Muscle of back (tissue), 11 donors: ENCODE results near the gene HTT. TPM values are rescaled to one million over a fixed set of nuclear protein-coding genes. Genes with fewer than 3 reads are reported as not detected.
"Not testable (repeated sequence)": the region's sequence is repeated elsewhere in the genome, so short reads cannot be mapped to it uniquely, and the experiment has no call there.

ENCODE experiments used
- DNase-seq, 3 donors: peaks; one replicate each; pipeline versions ENCODE4 v3.0.0 to v3.0.0-alpha.2; 2013
- polyA plus RNA-seq, 10 donors: library from polyadenylated mRNA; unstranded; fragments of 120-200 nt; gene quantifications; one replicate each; pipeline ENCODE4 v1.2.1, GENCODE V29; 2013; ENCODE audit not compliant: insufficient read length in 10 of 10

HTT gene
- polyA plus RNA-seq, 10 donors = 18.9 to 28.6 (median 24.4) TPM

DNA sequence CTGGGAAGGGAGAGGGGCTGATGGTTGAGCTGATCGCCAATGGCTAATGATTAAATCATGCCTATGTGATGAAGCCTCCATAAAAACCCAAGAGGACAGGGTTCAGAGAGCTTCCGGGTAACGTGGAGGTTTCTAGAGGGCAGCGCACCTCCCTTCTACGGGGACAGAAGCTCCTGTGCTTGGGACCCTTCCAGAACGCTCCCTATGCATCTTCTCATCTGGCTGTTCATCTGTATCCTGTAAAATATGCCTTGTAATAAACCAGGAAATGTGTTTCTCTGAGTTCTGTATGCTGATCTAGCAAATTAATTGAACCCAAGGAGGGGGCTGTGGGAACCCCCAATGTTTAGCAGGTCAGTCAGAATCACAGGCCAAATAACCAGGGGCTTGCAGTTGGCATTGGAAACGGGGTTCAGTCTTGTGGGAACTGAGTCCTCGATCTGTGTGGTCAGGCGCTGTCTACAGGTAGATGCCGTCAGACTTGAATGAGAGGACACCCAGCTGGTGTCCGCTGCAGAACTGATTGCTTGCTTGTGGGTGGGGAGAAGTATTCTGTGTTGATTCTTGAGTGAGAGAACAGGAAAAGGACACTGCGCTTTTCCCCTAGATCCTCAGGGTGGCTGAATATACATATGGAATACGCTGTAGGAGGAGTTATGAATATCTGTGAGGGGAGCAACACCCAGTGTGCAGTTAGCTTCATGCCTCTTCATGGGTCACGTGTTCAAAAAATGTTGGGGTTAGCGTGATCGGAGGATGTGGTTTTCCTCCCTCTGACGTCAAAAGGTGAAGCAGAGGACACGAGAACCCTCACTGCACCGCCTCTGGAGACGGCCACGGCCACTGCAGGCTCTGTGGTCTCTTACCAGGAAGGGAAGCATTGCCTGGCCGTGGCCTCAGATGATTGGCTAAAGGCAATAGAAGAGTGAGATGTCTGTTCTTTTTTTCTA, 29.3 kb upstream of the HTT start:
- DNase-seq = peak in 2 of 3 donors; percentile 32 to 51

DNA sequence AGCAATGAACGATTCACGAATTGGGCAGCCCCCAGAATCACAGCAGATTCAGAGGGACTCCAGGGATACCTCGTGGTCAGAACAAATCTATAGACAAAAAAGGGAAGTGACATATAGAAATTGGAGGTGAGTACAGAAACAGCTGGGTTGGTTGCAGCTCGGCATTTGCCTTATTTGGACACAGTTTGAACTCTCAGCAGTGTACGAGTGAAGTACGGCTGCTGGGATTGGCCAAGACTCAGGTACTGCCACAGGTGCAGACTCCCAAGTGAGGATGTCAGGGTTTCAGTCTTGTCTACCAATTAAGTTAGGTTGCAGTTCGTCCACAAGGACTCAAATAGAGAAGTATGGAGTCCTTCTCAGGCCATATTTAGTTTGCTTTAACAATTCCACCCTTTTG, 28.3 kb upstream of the HTT start:
- DNase-seq = no peak

DNA sequence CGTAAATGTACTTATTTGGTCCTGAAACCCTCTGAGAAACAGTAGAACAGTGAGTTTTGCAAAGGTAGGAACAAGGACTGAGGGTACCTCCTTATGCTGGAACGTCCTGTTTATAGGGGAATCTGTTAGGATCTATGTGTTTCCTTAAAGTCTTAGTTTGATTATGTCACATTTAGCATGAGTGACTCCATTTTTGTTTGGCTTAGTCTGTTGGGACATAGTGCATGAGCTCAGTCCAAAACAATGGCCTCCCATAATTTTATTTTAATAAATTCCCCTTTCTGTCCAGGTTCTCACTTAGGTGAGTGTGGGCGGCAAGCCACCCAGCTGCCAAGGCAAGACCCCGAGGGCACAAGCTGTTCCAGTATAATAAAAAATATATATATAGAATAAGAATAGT, 27.9 kb upstream of the HTT start:
- DNase-seq = no peak

DNA sequence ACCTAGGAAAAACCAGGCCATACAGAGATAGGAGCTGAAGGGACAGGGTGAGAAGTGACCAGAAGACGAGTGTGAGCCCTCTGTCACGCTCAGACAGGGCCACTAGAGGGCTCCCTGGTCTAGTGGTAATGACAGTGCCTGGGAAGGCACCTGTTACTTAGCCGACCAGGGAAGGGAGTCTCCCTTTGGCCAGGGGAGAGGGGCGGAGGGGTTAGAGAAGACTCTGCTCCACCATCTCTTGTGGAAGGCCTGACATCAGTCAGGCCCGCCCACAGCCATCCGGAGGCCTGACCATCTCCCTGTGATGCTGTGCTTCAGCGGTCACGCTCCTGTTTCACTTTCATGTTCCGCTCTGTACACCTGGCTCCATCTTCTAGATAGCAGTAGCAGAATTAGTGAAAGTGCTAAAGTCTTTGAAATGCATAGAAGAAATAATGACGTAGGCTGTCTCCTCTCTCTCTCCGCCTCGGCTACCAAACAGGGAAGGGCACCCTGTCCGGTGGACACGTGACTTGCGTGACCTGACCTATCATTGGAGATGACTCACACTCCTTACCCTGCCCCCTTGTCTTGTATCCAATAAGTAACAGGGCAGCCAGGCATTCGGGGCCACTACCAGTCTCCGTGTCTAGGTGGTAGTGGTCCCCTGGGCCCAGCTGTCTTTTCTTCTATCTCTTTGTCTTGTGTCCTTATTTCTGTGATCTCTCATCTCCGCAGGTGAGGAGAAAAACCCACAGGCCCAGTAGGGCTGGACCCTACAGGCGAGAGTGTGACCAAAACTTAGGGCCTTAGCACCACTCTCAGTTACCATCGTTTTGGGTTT, 26.8 kb upstream of the HTT start:
- DNase-seq = peak; percentile 35 to 63 (median 44)

DNA sequence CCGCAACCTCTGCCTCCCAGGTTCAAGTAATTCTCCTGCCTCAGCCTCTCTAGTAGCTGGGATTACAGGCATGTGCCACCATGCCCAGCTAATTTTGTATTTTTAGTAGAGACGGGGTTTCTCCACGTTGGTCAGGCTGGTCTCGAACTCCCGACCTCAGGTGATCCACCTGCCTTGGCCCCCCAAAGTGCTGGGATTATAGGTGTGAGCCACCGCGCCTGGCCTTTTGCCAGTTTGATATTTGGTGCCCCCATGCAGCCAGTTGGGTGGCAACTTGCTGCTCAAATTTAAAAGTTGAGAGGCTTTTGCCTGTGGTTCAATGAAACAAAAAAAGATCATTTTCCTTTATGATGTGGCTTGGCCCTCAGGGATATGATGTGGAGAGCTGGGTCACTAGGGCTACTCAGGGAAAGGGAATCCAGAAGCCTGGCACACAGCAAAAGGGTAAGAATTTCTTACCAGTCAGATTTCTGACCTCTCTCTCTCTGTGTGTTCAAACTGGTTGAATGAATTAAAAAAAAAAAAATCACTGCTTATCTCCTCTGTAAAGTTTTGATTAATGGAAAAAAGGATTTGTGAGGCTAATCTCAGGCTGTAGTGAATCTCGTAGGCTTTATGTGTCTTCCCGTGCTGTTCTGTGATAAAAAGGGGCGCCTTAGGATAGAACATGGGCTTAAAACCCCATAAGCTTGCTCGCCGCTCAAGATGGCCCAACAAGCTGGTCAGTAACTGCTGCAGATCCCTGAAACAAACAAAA, 23.2 kb upstream of the HTT start:
- DNase-seq = not testable (repeated sequence)

DNA sequence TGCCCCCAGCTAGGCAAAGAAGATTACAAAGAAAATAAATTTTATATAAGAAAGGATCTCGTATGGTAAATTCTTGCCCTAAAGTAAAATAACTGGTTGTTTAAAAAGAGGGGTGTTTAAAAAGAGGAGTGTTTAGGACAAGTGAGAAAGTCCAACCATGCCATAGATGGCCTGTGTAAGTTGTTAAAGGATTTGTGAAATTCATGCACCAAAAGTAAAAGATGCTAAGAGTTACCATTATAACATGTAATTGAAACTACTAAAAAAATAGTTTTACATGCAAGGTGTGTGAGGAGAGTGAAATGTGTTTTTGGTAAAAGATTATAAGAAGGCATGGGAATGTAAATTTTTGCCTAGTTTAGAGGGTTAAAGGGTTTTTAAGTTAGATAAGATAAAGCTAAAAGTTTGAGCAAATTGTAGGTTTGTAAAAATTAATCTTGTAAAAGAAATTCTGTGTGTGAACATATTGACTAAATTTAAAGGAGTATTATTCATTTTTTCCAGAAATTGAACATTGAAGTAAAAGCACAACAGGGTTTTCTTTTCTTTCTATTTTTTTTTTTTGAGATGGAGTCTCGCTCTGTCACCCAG, 20.2 kb upstream of the HTT start:
- DNase-seq = no peak

DNA sequence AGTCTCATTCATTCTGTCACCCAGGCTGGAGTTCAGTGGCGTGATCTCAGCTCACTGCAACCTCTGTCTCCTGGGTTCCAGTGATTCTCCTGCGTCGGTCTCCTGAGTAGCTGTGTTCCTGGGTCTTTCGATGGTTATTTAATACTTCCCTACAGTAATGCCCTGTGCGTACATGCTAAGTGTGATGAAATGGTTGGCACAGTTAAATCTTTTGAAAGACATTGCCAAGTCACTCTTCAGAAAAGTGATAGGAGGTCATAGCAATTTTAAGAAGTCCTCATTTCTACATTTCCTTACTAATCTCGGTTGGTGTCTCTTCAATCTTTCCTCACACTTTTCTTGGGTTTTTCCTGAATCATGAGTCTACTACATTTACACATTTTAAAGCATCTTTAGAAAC, 14.5 kb upstream of the HTT start:
- no peak for DNase-seq

DNA sequence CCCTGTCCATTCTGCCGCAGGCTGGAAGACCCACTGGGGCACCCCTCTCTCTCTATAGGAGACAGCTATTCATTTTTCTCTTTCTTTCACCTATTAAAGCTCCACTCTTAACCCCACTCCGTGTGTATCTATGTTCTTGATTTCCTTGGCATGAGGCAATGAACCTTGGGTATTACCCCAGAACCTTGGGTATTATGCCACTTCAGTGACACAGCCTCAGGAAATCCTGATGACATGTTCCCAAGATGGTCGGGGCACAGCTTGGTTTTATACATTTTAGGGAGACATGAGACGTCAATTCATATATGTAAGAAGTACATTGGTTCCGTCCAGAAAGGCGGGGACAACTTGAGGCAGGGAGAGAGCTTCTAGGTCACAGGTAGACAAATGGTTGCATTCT, 13.5 kb upstream of the HTT start:
- DNase-seq = no peak

DNA sequence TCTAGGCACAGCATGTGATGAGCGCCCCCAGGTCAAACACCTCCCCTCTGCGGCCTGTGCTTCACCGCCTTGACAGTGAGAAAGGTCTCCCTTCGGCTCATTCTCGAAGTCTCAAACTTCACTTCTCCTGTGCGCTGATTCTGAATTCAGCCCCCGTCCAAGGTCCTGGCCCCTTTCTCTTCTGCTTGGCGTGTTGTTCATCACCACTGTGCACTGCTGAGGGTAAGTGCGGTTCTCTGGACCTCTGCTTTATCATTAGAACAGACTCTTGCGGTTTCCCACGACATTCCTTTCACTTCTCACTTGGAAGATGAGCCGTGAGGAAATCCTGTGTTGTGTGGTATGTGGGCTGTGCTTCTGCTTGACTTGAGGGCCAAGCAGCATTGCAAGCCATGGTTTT, 12.0 kb upstream of the HTT start:
- no peak for DNase-seq

DNA sequence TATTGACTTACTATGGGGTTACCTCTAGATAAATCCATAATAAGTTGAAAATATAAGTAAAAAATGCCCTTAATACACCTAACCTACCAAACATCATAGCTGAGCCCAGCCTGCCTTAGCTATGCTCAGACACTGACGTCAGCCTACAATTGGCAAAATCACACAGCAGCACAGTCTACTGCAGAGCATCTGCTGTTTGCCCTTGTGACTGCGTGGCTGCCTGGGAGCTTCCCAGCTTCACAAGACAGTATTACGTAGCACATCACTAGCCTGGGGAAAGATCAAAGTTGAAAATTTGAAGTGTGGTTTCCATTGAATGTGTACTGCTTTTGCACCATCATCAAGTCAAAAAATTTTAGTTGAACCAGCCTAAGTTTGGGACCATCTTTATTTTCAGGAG, 8.9 kb upstream of the HTT start:
- DNase-seq = no peak

DNA sequence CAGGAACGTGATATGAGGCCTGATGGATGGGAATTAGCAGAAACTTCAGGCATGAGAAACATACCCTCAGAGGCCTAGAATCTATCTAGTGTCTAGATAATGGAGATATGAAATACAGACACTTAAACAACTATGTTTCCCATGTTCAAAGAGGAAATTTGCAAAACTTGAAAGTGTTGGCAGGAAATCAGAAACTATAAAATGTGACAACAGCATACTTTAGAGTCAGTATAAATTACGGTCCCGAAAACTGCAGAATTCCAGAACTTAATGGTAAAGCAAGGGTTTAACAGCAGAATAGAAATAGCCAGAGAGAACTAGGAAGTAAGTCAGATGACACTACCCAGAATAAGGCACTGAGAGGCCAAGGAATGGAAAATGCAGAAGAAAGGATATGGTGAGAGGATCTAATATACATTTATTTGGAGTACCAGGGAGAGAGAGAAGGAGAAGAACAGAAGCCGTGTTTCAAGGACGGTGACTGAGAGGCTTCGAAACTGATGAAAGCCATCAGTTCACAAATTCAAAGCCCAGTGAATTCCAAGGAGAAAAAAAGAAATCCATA, 7.6 kb upstream of the HTT start:
- no peak for DNase-seq

DNA sequence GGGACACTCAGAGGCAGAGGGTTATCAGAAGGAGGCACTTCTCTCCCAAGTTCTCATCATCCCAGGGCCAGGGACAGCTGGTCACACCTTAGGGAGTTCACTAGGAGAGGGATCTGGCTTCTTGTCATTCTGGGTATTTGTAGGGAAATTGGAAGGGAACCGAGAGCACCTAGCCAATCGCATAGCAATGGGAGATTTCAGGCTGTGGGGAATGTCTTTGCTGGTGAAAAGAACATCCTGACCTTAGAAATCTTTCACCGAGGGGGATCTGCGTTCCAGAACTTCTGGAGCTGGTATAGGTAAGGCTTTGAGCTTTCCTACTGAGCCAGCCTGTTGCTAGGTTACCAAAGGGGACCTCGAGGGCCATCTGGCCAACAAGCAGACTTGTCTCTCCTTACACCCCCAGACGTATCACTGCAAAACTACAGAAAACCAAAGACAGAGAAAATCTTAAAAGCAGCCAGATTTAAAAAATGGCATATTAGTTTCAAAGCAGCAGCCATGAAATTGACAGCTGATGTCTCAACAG, 6.9 kb upstream of the HTT start:
- no peak for DNase-seq

DNA sequence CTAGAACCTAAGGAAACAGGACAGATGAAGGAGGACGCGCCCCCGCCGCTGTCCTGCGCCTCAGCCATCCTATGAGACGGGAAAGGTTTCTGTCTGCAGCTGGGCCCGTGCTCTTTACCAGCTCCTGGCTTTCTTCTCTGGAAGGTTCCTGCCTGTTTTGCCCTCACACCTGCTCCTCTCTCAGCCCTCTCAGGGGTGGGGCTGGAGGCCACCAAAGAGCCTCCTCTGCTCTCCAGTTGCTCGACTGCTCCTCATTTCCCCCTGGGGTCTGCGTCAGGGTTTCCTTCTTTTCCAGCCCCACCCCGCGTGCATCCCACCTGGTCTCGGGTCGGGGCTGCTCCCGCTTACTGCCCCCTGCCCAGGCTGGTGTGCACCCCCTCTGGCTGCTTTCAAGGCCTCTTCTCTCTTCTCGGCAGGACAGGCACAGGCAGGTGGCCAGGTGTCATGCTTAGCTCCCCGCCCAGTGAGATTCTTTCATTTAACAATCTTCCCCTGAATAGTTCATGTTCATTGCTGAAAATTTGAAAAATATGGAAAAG, 4.8 kb upstream of the HTT start:
- DNase-seq = no peak

DNA sequence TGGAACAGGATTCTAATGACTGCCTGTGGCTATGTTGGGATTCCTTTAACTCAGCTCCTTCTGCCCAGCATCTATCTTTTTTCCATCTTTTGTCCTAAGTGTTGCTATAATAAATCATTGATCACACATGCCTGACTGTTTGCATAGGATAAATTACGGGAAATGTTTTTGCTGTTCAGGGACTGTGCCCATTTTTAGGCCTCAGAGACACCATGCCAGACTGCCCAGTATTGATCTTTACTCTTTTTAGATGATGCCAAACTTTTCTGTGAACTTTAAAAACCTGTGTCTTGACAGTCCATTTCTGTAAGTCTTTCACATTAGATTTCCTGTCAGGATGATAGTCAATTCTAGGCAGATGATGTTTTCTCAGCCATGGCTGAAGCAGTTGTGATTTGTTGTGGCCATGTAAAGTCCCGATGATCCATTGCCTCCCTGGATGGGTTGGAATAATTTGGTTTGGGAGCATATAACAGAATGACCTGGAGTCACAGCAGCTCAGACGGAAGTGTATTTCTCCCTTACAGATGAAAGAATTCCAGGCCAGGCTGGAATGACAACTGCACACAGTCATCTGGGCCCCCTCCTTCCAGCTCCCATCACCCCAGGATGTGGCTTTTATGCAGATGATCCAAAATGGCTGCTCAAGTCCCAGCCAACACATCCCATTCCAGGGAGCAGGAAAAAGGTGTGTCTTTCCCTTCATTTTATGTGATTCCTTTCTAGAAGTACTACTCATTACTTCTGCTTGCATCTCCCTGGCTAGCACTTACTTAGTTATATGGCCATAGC, 3.6 kb upstream of the HTT start:
- DNase-seq = peak in 1 of 3 donors; percentile 21

DNA sequence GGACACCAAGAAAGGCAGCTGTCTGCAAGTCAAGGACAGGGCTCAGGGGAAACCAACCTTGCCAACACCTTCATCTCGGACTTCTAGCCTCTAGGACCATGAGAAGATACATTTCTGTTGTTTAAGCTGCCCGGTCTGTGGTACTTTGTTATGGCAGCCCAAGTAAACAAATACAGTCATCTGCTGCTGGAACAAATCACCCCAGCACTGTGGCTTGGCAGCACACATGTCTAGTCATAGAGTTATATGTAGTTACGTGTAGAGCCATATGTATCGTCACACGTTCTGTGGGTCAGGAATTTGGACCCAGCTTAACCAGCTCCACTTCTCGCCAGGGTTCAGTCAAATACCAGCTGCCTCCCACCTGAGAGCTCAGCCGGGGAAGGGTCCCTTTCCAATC, 2.7 kb upstream of the HTT start:
- peak in 1 of 3 donors; percentile 21 for DNase-seq

DNA sequence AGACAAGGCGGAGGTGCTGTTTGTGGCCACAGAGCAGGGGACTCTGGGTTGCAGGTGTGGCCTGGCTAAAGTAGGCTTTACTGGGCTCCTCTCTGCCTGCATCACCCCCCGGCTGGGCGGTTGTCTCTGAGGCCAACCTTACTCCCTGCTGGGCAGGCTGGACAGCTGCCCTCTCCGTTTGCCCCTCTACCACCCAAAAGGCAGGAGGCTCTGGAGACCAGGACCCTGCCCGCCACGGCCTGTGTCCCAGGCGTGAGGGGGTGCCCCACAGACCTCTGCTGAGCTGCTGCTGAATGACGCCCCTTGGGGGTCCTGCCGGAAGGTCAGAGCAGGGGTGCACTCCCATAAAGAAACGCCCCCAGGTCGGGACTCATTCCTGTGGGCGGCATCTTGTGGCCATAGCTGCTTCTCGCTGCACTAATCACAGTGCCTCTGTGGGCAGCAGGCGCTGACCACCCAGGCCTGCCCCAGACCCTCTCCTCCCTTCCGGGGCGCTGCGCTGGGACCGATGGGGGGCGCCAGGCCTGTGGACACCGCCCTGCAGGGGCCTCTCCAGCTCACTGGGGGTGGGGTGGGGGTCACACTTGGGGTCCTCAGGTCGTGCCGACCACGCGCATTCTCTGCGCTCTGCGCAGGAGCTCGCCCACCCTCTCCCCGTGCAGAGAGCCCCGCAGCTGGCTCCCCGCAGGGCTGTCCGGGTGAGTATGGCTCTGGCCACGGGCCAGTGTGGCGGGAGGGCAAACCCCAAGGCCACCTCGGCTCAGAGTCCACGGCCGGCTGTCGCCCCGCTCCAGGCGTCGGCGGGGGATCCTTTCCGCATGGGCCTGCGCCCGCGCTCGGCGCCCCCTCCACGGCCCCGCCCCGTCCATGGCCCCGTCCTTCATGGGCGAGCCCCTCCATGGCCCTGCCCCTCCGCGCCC, 1.1 kb upstream of the HTT start:
- DNase-seq = no peak

DNA sequence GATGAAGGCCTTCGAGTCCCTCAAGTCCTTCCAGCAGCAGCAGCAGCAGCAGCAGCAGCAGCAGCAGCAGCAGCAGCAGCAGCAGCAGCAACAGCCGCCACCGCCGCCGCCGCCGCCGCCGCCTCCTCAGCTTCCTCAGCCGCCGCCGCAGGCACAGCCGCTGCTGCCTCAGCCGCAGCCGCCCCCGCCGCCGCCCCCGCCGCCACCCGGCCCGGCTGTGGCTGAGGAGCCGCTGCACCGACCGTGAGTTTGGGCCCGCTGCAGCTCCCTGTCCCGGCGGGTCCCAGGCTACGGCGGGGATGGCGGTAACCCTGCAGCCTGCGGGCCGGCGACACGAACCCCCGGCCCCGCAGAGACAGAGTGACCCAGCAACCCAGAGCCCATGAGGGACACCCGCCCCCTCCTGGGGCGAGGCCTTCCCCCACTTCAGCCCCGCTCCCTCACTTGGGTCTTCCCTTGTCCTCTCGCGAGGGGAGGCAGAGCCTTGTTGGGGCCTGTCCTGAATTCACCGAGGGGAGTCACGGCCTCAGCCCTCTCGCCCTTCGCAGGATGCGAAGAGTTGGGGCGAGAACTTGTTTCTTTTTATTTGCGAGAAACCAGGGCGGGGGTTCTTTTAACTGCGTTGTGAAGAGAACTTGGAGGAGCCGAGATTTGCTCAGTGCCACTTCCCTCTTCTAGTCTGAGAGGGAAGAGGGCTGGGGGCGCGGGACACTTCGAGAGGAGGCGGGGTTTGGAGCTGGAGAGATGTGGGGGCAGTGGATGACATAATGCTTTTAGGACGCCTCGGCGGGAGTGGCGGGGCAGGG, 568 bp downstream of the HTT start:
- DNase-seq = peak; percentile 43 to 85 (median 66)

DNA sequence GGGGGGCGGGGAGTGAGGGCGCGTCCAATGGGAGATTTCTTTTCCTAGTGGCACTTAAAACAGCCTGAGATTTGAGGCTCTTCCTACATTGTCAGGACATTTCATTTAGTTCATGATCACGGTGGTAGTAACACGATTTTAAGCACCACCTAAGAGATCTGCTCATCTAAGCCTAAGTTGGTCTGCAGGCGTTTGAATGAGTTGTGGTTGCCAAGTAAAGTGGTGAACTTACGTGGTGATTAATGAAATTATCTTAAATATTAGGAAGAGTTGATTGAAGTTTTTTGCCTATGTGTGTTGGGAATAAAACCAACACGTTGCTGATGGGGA, 1.1 kb downstream of the HTT start:
- no peak for DNase-seq
